DND-41 (cell line): ENCODE data around the gene FLACC1.
"Not testable (repeated sequence)": the region's sequence is repeated elsewhere in the genome, so short reads cannot be mapped to it uniquely, and the experiment has no call there.

Experiments
- ATAC-seq: fragments of 200-7000 bp; cut with Tn5 transposase; 3 replicates; pipeline ENCODE4 v1.9.1; 2021; ENCODE audit warnings: low read depth; ENCODE audit not compliant: insufficient read depth
- DNase-seq: peaks from one replicate; pipeline ENCODE4 v3.0.0-alpha.2; 2020
- H2AFZ ChIP-seq: 2 replicates; pipeline ENCODE4 v1.6.0; 2012; ENCODE audit warnings: low read depth, low read length
- H3K27ac ChIP-seq: 2 replicates; pipeline ENCODE4 v1.5.1; 2012; ENCODE audit warnings: low read length, inconsistent platforms
- H3K27me3 ChIP-seq: fragments of 200-600 bp; sonication (generic); 2 replicates; pipeline ENCODE4 v1.6.0; 2012; ENCODE audit warnings: low read length, mild to moderate bottlenecking, inconsistent platforms; ENCODE audit not compliant: insufficient read depth, poor library complexity
- H3K36me3 ChIP-seq: 2 replicates; pipeline ENCODE4 v1.5.1; 2012; ENCODE audit warnings: low read length, inconsistent platforms; ENCODE audit not compliant: insufficient read depth
- H3K4me1 ChIP-seq: 2 replicates; pipeline ENCODE4 v1.5.1; 2012; ENCODE audit warnings: mild to moderate bottlenecking, low read length; ENCODE audit not compliant: insufficient read depth
- H3K4me2 ChIP-seq: 2 replicates; pipeline ENCODE4 v1.6.0; 2012; ENCODE audit warnings: mild to moderate bottlenecking, moderate library complexity, low read length, inconsistent platforms; ENCODE audit not compliant: insufficient read depth
- H3K4me3 ChIP-seq, 2 experiments: fragments of 200-600 bp in 1 of 2; shearing (Covaris generic) in 1 of 2; 2 replicates each; pipeline ENCODE4 v1.5.1; 2012 to 2016; ENCODE audit warnings: inconsistent platforms in 2 of 2, low read length in 2 of 2, mild to moderate bottlenecking in 2 of 2, low read depth in 1 of 2, moderate library complexity in 1 of 2
- H3K79me2 ChIP-seq: 2 replicates; pipeline ENCODE4 v1.6.0; 2012; ENCODE audit warnings: low read length, inconsistent platforms; ENCODE audit not compliant: insufficient read depth
- H3K9ac ChIP-seq: 2 replicates; pipeline ENCODE4 v1.6.0; 2012; ENCODE audit warnings: low read depth, mild to moderate bottlenecking, inconsistent platforms, low read length, moderate library complexity
- H3K9me3 ChIP-seq: 2 replicates; pipeline ENCODE4 v1.5.1; 2012; ENCODE audit warnings: low read length, moderate library complexity, mild to moderate bottlenecking, inconsistent platforms; ENCODE audit not compliant: insufficient read depth, severe bottlenecking
- H4K20me1 ChIP-seq: 2 replicates; pipeline ENCODE4 v1.6.0; 2012; ENCODE audit warnings: low read length; ENCODE audit not compliant: insufficient read depth
- EZH2 ChIP-seq: IDR thresholded peaks from 3 replicates; pipeline ENCODE4 v1.6.1; 2012; ENCODE audit warnings: borderline replicate concordance, low read depth, mild to moderate bottlenecking, moderate library complexity, low read length, inconsistent platforms; ENCODE audit not compliant: severe bottlenecking
- TF ChIP-seq, protein P1 (sequence below): IDR thresholded peaks from 2 replicates; pipeline ENCODE4 v1.5.1; 2012; ENCODE audit warnings: borderline replicate concordance, low read length, moderate library complexity, mild to moderate bottlenecking; ENCODE audit not compliant: poor library complexity, severe bottlenecking; ENCODE audit errors: extremely low read depth

FLACC1 gene

DNA sequence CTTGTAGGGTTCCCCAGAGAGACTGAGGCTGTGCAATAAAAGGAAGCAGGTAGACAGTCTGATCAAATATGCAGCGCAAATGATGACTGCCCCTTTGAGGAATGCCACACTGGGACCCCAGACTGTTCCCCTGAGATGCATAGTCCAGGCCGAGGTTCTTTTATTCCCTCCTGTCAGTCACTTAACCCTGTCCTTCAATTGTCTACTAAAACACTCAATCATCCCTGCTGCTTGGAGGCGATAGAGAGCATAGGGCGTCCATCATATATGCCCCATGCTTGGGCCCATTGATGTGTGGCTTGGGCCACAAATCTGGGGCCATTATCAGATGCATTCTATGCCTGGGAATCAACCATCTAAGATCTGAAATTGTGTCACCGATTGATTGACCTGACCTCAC is 112.3 kb downstream of the FLACC1 start:
- peak; percentile 9 for DNase-seq
- Histone ChIP-seq H3K4me1 (no peaks in the 10 kb centered on the region), H3K27me3 (no peaks in the 10 kb centered on the region), H3K79me2 (peaks cover 63% of the 10 kb centered on the region), H4K20me1 (peaks cover 3% of the 10 kb centered on the region), H2AFZ (no peak overlapping the region), H3K9ac (no peak overlapping the region), H3K4me2 (no peak overlapping the region), H3K4me3 (no peak overlapping the region), H3K36me3 (peaks cover 30% of the 10 kb centered on the region), H3K27ac (peak overlapping the region; percentile 47; the same call in 1 of the 2 replicates), H3K9me3 (no peaks in the 10 kb centered on the region)
- TF ChIP-seq, protein P1, sequence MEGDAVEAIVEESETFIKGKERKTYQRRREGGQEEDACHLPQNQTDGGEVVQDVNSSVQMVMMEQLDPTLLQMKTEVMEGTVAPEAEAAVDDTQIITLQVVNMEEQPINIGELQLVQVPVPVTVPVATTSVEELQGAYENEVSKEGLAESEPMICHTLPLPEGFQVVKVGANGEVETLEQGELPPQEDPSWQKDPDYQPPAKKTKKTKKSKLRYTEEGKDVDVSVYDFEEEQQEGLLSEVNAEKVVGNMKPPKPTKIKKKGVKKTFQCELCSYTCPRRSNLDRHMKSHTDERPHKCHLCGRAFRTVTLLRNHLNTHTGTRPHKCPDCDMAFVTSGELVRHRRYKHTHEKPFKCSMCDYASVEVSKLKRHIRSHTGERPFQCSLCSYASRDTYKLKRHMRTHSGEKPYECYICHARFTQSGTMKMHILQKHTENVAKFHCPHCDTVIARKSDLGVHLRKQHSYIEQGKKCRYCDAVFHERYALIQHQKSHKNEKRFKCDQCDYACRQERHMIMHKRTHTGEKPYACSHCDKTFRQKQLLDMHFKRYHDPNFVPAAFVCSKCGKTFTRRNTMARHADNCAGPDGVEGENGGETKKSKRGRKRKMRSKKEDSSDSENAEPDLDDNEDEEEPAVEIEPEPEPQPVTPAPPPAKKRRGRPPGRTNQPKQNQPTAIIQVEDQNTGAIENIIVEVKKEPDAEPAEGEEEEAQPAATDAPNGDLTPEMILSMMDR: peak; percentile 31
- no peak for TF ChIP-seq EZH2
- 0 out of 3 replicates have a peak, but pooled peaks have one; percentile 20 for ATAC-seq

DNA sequence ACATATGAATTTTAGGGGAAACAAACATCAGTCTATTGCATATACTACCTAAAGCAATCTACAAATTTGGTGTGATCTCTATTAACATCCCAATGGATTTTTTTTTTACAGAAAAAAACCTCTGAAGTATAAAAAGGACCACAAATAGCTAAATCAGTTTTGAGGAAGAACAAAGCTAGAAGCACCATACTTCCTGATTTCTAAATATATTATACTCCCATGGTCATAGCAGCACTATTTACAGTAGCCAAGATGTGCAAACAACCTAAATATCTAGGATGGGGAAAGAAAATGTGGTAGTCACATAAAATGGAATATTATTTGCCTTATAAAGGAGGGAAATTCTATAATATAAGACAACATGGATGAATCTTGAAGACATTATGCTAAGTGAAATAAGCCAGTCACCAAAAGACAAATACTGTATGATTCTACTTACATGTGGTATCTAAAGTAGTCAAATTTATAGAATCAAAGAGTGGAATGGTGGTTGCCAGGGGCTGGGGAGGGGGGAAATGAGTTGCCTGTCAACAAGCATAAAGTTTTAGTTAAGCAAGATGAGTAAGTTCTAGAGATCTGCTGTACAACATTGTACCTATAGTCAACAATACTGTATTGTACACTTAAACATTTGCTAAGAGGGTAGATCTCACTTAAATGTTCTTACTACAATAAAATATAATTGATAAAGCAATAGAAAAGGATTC is 114.4 kb downstream of the FLACC1 start:
- Histone ChIP-seq H3K27ac (no peak overlapping the region), H3K4me3 (no peak overlapping the region), H3K9me3 (no peaks in the 10 kb centered on the region), H3K4me1 (peaks cover 4% of the 10 kb centered on the region), H3K36me3 (peaks cover 34% of the 10 kb centered on the region), H4K20me1 (peaks cover 7% of the 10 kb centered on the region), H3K4me2 (no peak overlapping the region), H3K9ac (no peak overlapping the region), H3K27me3 (no peaks in the 10 kb centered on the region), H2AFZ (no peak overlapping the region), H3K79me2 (peaks cover 57% of the 10 kb centered on the region)
- no peak for TF ChIP-seq EZH2
- TF ChIP-seq, protein P1: no peak
- ATAC-seq (no peak), DNase-seq (no peak)

DNA sequence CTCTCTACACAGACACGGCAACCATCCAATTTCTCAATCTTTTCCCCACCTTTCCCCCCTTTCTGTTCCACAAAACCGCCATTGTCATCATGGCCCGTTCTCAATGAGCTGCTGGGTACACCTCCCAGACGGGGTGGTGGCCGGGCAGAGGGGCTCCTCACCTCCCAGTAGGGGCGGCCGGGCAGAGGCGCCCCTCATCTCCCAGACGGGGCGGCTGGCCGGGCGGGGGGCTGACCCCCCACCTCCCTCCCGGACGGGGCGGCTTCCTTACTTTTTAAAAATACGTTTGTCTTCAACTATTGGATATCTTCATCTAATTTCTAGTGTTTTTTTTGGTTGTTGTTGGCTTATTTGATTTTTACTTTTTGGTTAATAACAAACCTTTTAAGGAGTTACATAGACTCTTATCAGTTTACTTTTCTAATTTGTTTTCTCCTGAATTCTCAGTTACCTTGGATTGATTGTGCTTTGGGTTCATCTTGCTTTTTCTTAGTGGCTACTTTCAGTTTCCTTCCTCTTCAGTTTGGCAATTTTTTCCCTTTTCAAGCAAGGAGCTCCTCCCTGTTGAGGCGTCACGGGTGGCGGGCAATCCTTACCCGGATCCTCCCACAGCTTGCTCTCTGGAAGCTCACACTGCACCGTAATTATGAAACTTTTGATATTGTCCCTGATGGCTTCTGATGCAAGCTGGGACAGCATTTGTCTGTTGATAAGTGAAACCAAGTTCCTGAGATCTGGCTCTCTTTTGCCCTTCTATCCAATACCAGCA is 117.8 kb downstream of the FLACC1 start:
- not testable (repeated sequence) for H3K9ac ChIP-seq, H3K4me3 ChIP-seq, H3K9me3 ChIP-seq, H3K27me3 ChIP-seq, DNase-seq, H3K4me2 ChIP-seq, H2AFZ ChIP-seq, H3K27ac ChIP-seq, ATAC-seq
- peaks cover 16% of the 10 kb centered on the region for H4K20me1 ChIP-seq
- H3K36me3 ChIP-seq: peaks cover 51% of the 10 kb centered on the region
- H3K4me1 ChIP-seq: peaks cover 38% of the 10 kb centered on the region
- H3K79me2 ChIP-seq: peaks cover 74% of the 10 kb centered on the region
